Stimulated activated CD4-positive, alpha-beta T cell treated with anti-CD3 and anti-CD28 coated beads, Interleukin-15, amount 100 ng/mL, for 1 hour (primary cell): Measurements from ENCODE around the gene SPP1.
"Not testable (repeated sequence)": the region's sequence is repeated elsewhere in the genome, so short reads cannot be mapped to it uniquely, and the experiment has no call there.

Experiments used
- DNase-seq, 2 donors: peaks; one replicate each; pipeline ENCODE4 v3.0.0-alpha.2; 2020; ENCODE audit warnings: low read depth in 1 of 2, low spot score in 1 of 2

SPP1 gene

DNA sequence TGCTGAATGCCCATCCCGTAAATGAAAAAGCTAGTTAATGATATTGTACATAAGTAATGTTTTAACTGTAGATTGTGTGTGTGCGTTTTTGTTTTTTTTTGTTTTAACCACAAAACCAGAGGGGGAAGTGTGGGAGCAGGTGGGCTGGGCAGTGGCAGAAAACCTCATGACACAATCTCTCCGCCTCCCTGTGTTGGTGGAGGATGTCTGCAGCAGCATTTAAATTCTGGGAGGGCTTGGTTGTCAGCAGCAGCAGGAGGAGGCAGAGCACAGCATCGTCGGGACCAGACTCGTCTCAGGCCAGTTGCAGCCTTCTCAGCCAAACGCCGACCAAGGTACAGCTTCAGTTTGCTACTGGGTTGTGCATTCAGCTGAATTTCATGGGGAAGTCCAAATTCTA lies at the start of gene SPP1:
SPP1 (plus strand) TSS at position 249 of the 400 bp plus-strand sequence. CDS start 1,182 bp downstream, outside the sequence.
- no peak for DNase-seq

DNA sequence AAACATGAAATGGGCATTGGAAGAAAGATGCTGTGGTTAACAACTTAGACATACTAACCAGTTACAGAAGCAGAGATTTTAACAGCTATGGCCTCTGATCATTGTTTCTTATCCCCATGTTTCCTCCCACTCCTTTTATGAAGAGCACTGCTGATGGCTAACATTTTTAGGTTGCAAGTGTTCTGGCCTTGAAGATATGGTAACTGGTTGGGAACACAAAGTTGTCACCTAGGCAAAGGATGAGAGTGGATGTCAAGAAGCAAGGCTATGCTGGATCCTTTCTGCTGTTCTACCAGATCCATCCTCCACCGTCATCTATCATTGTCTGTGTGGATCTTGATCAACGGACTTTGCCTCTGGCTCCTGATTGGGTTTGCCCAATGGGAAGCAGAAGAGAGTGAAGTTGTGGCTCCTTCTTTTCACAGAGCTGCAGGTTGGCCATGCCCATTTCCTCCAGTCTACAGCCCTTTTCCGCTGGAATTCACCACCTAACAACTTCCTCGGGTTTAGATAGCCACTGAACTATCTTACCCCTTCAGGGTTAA lies 48.9 kb upstream of the SPP1 start:
- DNase-seq: no peak

DNA sequence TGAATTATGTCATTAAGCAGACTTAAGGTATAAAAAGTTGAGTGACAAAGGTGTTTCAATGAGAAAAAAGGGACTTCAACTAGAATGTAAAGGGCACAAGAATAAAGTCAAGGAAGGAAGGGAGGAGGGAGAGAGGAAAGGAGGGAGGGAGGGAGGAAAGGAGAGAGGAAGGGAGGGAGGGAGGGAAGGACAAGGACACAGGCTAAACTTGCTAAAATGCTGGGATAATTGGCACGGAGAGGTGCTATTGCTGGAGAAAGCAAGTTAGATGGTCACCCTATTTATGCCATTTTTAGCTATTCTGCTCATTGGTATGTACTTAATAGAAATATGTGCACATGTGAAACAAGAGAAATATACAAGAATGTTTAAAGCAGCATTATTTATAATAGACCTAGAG lies 44.9 kb upstream of the SPP1 start:
- no peak for DNase-seq

DNA sequence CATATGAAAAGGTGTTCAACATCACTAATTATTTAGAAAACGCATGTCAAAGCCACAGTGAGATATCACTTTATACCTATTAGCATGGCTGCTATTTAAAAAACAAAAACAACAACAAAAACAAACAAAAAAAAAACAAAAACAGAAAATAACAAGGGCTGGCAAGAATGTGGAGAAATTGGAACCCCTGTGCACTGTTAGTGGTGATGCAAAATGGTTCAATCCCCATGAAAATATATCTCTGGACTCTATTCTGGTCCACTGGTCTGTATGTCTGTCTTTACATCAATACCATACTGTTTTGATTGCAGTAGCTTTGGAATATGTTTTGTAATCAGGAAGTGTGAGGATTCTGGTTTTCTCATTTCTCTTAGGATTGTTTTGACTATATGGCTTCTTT lies 43.6 kb upstream of the SPP1 start:
- no peak for DNase-seq

DNA sequence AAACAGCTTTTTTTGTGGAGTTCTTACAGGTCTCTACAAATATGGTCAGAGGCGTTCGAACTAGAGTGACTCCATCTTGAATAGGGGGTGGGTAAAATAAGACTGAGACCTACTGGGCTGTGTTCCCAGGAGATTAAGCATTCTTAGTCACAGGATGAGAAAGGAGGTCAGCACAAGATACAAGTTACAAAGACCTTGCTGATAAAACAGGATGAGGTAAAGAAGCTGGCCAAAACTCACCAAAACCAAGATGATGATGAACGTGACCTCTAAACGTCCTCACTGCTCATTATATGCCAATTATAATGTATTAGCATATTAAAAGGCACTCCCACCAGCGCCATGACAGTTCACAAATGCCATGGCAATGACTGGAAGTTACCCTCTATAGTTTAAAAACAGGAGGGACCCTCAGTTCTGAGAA lies 42.8 kb upstream of the SPP1 start:
- no peak for DNase-seq

DNA sequence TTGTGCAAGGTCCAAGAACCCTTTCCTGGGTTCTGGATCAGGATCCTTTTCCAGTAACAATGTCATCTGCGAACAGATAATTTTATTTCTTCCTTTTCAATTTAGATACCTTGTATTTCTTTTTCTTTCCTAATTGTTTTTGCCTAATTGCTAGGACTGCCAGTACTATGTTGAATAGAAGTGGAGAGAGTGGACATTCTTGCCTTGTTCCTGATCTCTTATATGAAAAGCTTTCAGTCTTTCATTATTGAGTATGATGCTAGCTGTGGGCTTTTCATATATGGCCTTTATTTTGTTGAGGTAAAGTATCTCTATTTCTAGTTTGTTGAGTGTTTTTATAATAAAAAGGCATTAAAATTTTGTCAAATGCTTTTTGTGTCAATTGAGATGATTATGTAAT lies 42.2 kb upstream of the SPP1 start:
- no peak for DNase-seq

DNA sequence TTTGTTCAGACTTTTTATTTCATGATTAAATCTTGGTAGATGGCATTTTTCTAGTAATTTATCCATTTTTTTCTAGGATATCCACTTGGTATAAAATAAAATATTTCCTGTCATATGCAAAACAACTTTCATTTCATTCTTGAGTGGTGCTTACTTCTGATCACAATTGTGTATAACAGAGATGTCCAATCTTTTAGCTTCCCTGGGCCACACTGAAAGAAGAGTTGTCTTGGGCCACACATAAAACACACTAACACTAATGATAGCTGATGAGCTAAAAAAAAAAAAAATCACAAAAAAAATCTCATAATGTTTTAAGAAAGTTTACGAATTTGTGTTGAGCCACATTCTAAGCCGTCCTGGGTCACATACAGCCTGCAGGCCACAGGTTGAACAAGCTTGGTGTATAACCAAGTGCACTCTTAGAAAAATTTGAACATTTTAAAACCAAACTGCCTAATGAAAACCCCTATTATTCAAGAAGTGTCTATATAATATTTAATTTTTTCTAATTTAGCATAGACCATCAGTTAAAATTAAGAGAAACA lies 41.3 kb upstream of the SPP1 start:
- DNase-seq: no peak

DNA sequence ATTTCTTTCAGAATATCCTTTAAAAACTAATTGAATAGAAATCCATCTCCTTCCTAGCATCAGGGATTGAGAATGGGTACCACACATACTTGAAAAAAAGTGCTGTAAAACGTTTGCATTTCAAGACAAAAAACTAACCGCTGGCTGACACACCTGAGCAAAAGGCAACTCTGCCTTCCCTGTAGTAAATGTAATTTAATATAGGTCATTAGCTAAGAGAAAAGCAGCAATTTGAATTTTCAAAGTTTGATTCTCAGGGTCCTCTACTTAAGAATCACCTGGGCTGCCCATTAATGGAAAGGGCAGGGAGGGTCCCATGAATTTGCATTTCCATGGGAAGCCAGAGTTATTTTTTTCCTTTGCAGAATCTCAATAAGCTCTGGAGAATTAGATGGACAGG lies 40.5 kb upstream of the SPP1 start:
- no peak for DNase-seq

DNA sequence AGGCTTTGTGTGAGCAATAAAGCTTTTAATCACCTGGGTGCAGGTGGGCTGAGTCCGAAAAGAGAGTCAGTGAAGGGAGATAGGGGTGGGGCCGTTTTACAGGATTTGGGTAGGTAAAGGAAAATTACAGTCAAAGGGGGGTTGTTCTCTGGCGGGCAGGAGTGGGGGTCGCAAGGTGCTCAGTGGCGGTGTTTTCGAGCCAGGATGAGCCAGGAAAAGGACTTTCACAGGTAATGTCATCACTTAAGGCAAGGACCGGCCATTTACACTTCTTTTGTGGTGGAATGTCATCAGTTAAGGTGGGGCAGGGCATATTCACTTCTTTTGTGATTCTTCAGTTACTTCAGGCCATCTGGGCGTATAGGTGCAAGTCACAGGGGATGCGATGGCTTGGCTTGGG lies 39.6 kb upstream of the SPP1 start:
- DNase-seq: not testable (repeated sequence)

DNA sequence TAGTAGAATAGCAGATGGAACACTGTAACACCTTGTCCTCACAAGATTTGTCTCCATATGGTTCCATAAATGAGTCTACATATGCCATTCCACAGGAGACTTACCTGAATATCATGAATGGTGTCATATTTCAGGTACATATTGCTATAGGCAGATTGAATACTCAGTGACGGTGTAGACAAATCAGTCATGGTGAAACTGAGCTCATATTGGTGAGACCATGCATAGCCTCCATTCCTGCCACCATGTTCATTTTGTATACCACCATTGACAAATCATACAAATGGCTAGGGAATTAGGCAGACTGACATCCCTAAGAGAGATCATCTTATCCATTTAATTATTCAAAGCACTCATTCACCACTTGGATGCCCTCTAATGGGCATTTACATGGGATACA lies 38.0 kb upstream of the SPP1 start:
- DNase-seq: no peak

DNA sequence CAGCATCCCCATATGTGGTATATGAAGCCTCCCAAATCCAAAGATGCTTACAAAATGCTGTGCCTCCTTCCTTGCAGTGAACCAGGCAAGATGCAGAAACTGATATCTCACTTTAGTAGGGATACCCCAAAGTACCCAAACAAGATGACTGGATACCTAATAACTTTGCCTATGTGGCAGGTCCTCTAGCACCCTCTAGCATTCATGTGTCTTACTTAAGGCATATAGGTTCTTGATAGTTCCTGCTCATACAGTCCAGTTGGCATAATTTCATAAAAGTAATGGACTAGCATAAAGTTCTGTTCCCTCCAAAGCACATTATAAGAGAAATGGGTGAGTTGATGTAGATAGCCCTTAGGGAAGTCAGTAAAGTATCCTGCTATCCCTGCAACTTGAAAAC lies 36.8 kb upstream of the SPP1 start:
- DNase-seq: no peak

DNA sequence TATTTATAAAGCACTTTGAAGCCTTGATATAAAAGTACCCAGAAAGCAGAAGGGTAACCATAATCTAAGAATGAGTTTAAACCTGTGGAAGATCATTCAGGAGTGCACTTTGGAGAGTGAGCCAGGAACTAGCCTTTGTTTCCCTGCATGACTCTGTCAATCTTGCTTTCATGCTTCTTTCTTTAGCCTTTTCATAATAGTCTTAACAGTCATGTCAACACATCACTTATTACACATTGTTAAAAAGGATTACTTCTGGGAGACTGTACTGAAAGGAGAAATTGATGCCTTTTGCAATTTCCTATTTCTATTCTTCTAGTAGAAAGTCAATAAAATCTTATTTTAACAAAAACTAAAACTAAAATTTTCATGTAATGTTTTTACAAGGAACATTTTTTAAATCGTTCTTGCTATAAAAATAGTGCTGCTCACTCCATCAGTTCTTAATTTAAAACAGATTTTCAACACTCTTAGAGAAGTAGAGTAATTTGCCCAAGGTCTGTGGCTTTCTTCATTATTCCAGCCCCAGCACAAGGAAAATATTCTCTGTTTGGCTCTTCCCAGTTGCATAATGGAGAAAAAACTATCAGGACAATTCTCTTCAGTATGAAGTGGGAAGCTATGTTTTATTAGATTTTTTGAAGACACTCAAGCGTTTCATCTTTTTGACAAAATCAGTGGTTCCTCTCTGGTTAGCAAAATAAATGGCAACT lies 35.4 kb upstream of the SPP1 start:
- DNase-seq: no peak

DNA sequence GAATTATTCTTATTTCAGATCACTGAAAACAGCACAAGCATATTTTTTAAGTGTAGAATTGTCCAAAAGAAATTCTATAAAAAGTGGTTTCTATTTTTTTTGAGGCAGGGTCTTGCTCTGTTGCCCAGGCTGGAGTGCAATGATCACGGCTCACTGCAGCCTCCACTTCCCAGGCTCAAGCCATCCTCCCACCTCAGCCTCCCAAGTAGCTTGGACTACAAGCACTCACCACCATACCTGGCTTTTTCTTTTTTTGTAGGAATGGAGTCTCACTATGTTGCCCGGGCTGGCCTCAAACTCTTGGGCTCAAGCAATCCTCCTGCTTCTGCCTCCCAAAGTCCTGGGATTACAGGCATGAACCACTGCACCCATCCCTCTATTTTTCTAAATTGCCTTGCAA lies 34.7 kb upstream of the SPP1 start:
- not testable (repeated sequence) for DNase-seq

DNA sequence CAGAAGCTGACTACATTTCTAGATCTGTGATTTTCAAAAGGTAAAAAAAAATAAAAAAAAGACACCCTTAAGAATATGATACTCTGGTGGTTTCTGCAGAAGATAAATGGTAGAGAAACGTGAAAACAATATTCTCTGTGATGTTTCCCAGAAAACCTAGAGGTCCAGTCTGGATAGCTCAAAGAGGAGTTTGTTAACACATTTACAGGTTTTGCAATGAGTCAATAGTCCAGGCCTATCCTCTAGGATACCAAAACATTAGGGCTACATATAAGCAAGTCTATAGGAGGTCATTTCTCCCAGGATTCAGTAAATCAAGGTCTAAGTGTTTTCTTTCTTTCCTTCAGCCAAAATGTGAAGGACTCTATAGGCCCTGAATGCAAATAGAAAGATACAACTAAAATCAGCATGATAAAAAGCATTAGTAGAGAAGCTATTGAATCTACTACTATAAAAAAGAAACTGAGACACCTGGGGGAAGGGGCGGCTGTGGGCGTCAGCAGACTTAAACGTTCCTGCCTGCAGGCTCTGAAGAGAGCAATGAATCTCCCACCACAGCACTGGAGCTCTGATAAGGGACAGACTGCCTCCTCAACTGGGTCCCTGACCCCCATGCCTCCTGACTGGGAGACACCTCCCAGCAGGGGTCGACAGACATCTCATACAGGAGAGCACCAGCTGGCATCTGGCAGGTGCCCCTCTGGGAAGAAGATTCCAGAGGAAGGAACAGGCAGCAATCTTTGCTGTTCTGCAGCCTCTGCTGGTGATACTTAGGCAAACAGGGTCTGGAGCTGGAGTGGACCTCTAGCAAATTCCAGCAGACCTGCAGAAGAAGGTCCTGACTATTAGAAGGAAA lies 33.7 kb upstream of the SPP1 start:
- no peak for DNase-seq

DNA sequence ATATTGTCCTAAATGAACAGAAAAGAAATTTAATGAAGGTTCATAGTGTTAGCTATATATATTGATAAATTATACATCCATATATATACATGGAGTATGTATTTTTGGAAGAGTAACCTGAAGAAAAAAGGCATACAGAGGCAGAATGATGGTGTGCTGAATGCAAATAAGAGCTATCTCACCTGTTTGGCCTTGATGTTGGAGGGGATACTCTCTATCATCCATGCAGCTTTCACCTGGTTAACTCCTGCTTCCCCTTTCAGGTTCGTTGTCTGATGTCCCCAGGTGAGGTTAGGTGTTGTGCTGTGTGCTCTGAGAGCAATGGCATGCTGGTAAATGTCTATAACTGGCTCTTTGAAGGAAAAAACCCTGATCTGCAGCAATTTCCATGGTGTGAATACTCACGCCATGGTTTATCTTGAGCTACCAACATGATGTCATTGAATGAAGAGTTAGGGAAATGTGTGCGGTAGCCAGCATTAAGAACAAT lies 31.8 kb upstream of the SPP1 start:
- DNase-seq: no peak

DNA sequence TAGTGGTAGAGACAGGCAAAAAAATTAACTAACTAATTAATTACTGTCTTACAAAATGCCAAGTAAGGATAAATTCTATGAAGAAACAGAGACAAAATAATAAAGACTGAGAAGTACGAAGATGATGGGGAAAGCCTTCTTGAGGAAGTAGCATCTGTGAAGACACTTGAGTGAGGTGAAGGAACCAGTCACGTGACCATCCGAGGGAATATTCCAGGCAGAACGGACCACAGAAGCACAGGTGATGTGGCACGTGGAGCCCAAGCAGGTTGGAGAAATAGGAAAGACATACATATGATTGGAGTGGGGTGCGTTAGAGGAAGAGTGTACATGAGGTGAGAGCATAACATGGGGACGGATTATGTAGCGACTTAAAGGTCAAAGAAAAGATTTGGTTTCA lies 30.5 kb upstream of the SPP1 start:
- DNase-seq: no peak

DNA sequence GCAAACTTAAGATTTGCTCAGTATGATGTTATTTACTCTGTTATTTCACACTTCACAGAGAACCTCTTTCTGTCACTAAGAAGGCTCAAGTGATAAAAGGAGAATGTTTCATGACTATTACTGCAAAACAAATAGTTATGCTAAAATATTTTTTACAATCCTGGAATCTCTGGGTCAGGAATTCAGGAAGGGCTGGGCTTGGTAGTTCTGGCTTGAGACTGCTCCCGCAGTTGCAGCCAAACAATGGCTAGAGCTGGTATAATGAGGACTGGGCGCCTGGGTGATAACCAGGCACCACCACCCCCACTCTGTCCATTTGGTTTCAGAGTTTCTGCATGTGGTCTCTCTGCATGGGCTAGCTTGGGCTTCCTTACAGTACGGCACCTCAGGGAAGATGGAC lies 28.7 kb upstream of the SPP1 start:
- DNase-seq: no peak

DNA sequence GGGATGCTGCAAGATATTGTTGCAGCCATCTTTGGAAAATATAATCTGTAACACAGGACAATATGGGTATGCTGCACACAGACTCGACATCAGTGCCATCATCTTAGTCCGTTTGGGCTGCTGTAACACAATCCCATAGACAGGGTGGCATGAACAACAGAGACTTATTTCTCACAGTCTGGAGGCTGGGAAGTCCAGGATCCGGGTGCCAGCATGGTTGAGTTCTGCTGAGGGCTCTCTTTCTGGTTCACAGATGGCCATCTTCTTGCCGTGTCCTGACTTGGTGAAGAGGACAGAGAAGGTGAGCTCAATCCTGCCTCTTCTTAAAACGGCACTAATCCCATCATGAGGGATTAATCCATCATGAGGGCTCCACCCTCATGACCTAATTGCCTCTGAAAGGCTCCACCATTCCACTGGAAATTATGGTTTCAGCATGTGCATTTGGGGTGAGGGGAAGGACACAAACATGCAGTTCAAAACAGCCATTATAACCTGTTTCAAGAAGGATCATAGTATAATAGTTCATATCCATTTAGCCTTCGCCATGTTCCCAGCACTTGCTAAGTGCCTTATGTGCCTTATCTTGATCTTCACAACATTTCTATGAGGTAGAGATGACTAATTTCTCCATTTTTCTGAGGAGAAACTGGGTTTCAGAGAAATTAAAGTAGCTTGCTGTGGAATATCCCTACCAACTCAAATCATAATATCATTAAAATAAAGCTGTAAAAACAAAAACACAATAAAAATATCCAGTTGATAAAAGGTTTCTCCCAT lies 27.9 kb upstream of the SPP1 start:
- no peak for DNase-seq

DNA sequence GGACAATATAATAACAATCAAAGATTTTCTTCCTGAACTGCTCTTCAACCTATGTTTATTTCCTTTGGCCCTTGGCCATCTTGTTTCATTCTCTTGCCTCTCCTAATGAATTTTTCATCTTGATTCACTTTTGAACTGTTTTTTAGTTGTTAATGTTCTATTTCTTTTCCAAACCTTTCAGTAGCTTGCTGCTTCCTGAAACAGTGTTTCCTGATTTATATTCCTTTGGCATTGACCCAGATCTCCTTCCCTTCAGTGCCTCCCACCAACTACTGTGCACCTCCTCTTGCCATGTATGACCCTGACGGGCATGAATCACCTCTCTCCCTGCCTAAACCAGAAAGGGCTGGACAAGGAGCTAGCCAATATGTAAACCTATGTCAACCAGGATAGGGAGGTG lies 25.6 kb upstream of the SPP1 start:
- DNase-seq: no peak

DNA sequence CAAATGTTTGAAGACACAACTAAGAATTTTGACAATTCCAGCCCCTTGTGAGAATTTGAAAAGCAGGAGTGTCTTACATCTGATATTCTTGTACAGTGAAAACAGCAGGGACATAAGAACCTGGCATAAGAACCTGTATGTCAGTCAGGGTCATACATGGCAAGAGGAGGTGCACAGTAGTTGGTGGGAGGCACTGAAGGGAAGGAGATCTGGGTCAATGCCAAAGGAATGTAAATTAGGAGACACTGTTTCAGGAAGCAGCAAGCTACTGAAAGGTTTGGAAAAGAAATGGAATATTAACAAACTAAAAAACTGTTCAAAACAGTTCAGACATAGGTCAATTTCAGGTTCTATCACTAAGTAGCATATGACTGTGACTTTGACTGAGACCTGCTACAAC lies 25.0 kb upstream of the SPP1 start:
- DNase-seq: no peak

DNA sequence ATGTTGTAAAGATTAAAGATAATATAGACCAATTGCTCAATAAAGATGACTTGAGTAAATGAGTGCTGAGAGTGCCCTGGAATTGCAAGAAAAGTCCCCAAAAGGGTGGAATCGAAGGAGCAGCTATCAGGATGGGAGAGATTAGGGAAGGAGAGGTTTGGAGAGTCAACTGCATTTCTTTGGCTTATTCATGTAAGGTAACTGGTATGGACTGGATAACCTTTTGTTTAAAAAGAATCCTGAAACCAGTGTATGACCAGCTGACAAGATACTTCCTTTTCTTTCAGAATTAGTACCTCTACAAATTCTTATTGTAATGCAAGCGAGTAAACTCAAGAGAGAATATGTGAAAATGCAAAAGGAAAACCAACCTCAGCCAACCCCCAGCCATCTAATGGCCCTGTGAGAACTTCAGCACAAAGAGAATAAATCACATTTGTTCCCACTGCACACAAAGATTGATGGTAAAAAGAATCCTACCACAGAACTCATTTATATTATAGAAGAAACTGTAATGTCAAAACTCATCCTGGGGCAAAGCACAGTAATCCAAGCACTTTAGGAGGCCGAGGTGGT lies 24.5 kb upstream of the SPP1 start:
- DNase-seq: no peak
